GM21717 (cell line): Measurements from ENCODE around the gene AHCYL2.
A peak's percentile ranks its signal among the peaks of the same experiment; 100 is the strongest.
"Not testable (repeated sequence)": the region's sequence is repeated elsewhere in the genome, so short reads cannot be mapped to it uniquely, and the experiment has no call there.

Experiments
- ATAC-seq: cut with Tn5 transposase; IDR thresholded peaks from one replicate; pipeline ENCODE4 v1.9.1; 2021; ENCODE audit warnings: mild to moderate bottlenecking, moderate library complexity; ENCODE audit not compliant: unreplicated experiment

The AHCYL2 gene

GRCh38 chr7:129343099-129343700 is 118.4 kb downstream of the AHCYL2 start:
- ATAC-seq: no peak

GRCh38 chr7:129347330-129347729 is 122.5 kb downstream of the AHCYL2 start:
- ATAC-seq: no peak

GRCh38 chr7:129348023-129348740 is 123.4 kb downstream of the AHCYL2 start:
- ATAC-seq: no peak

- ATAC-seq: no peak
Measured at GRCh38 chr7:129351320-129351719, 126.5 kb downstream of the AHCYL2 start.

- ATAC-seq: not testable (repeated sequence)
Measured at GRCh38 chr7:129353104-129353503, 128.3 kb downstream of the AHCYL2 start.

- no peak for ATAC-seq
Measured at GRCh38 chr7:129354428-129355157, 129.8 kb downstream of the AHCYL2 start.

GRCh38 chr7:129356176-129356575 is 131.3 kb downstream of the AHCYL2 start:
- ATAC-seq: no peak

- no peak for ATAC-seq
Measured at GRCh38 chr7:129359176-129359575, 134.3 kb downstream of the AHCYL2 start.

GRCh38 chr7:129359638-129360037 is 134.8 kb downstream of the AHCYL2 start:
- ATAC-seq: no peak

- no peak for ATAC-seq
Measured at GRCh38 chr7:129361771-129362170, 136.9 kb downstream of the AHCYL2 start.

GRCh38 chr7:129362496-129362895 is 137.7 kb downstream of the AHCYL2 start:
- ATAC-seq: no peak

GRCh38 chr7:129367349-129367699 is 142.5 kb downstream of the AHCYL2 start:
- no peak for ATAC-seq

GRCh38 chr7:129367700-129368388 is 143.0 kb downstream of the AHCYL2 start:
- ATAC-seq: peak; percentile 62

- ATAC-seq: peak; percentile 51
Measured at GRCh38 chr7:129368389-129368986, 143.7 kb downstream of the AHCYL2 start.

GRCh38 chr7:129369447-129369846 is 144.6 kb downstream of the AHCYL2 start:
- not testable (repeated sequence) for ATAC-seq

GRCh38 chr7:129370812-129371211 is 146.0 kb downstream of the AHCYL2 start:
- ATAC-seq: no peak

- ATAC-seq: no peak
Measured at GRCh38 chr7:129371487-129371886, 146.7 kb downstream of the AHCYL2 start.

- no peak for ATAC-seq
Measured at GRCh38 chr7:129373651-129374428, 149.0 kb downstream of the AHCYL2 start.

- ATAC-seq: no peak
Measured at GRCh38 chr7:129375141-129375938, 150.5 kb downstream of the AHCYL2 start.
